Common myeloid progenitor, CD34-positive (primary cell): Measurements from ENCODE around the gene C1D.
"Not testable (repeated sequence)": the region's sequence is repeated elsewhere in the genome, so short reads cannot be mapped to it uniquely, and the experiment has no call there.

ENCODE experiments used
- CTCF ChIA-PET: fragments of 350-600 bp; sonication (Branson Sonifier 250); formaldehyde crosslinking; loops from one replicate; lab custom pipeline; 2021; ENCODE audit warnings: antibody characterized with exemption; lab: Charles Lee
- POLR2A ChIA-PET: fragments of 350-600 bp; sonication (Branson Sonifier 250); formaldehyde crosslinking; loops from one replicate; lab custom pipeline; 2021; ENCODE audit warnings: antibody characterized with exemption; lab: Charles Lee
- DNase-seq, 3 donors: peaks; one replicate each; pipeline versions ENCODE4 v3.0.0 to v3.0.0-alpha.2; 2013
- H3K27ac ChIP-seq, 2 experiments: 1 replicate in 1 of 2; 2 replicates in 1 of 2; pipeline ENCODE4 v1.7.0; 2013; ENCODE audit warnings: inconsistent platforms in 2 of 2, low read length in 2 of 2, mild to moderate bottlenecking in 2 of 2, low read depth in 1 of 2, moderate library complexity in 1 of 2; ENCODE audit not compliant: severe bottlenecking in 2 of 2, insufficient read depth in 1 of 2, poor library complexity in 1 of 2
- H3K27me3 ChIP-seq, 5 experiments: replicated peaks in 2 of 5; 1 replicate in 3 of 5; 2 replicates in 2 of 5; pipeline versions ENCODE4 v1.6.1 to v1.7.0; 2013; ENCODE audit warnings: low read length in 4 of 5, mild to moderate bottlenecking in 2 of 5, moderate library complexity in 2 of 5, inconsistent platforms in 1 of 5; ENCODE audit not compliant: insufficient read depth in 5 of 5, control insufficient read depth in 4 of 5
- H3K36me3 ChIP-seq, 4 experiments: 1 replicate in 2 of 4; 2 replicates in 2 of 4; pipeline versions ENCODE4 v1.6.1 to v1.7.0; 2013; ENCODE audit warnings: low read length in 3 of 4, control low read depth in 1 of 4, mild to moderate bottlenecking in 1 of 4; ENCODE audit not compliant: control insufficient read depth in 4 of 4, insufficient read depth in 4 of 4
- H3K4me1 ChIP-seq, 4 experiments: 1 replicate in 3 of 4; 2 replicates in 1 of 4; pipeline versions ENCODE4 v1.6.1 to v1.7.1; 2013; ENCODE audit warnings: low read length in 3 of 4, mild to moderate bottlenecking in 3 of 4, control low read depth in 1 of 4, inconsistent platforms in 1 of 4, moderate library complexity in 1 of 4; ENCODE audit not compliant: control insufficient read depth in 4 of 4, insufficient read depth in 4 of 4; ENCODE audit errors: control extremely low read depth in 1 of 4
- H3K4me3 ChIP-seq, 7 experiments: 1 replicate in 4 of 7; 2 replicates in 3 of 7; pipeline versions ENCODE4 v1.5.1 to v1.7.0; 2013; ENCODE audit warnings: mild to moderate bottlenecking in 7 of 7, low read length in 6 of 7, moderate library complexity in 6 of 7, inconsistent platforms in 2 of 7, low read depth in 2 of 7, control low read depth in 1 of 7; ENCODE audit not compliant: insufficient read depth in 4 of 7, control insufficient read depth in 1 of 7; ENCODE audit errors: extremely low read depth in 1 of 7
- H3K9me3 ChIP-seq, 5 experiments: 1 replicate in 4 of 5; 2 replicates in 1 of 5; pipeline versions ENCODE4 v1.6.1 to v1.7.1; 2013; ENCODE audit warnings: low read length in 4 of 5, mild to moderate bottlenecking in 2 of 5, inconsistent platforms in 1 of 5, low read depth in 1 of 5, moderate library complexity in 1 of 5; ENCODE audit not compliant: control insufficient read depth in 4 of 5, insufficient read depth in 2 of 5; ENCODE audit errors: control extremely low read depth in 1 of 5
- WGBS: methylation state at CpG from one replicate; pipeline ENCODE4 v1.1.5; 2013; ENCODE audit not compliant: insufficient coverage; 5-methylcytosine and 5-hydroxymethylcytosine counted together

C1D gene

GRCh38 chr2:68089961-68090360 lies 27.2 kb upstream of the C1D start:
- H3K4me1 ChIP-seq: no peaks in the 10 kb centered on the region
- no peaks in the 10 kb centered on the region for H3K9me3 ChIP-seq
- no peaks in the 10 kb centered on the region for H3K27me3 ChIP-seq
- H3K27ac ChIP-seq: no peak overlapping the region
- ChIA-PET CTCF (no interaction called here), POLR2A (no interaction called here)
- no peak for DNase-seq
- no peaks in the 10 kb centered on the region for H3K36me3 ChIP-seq
- H3K4me3 ChIP-seq: no peak overlapping the region
- WGBS: no CpG with 5 or more reads among the region's 1 CpG

GRCh38 chr2:68088940-68089339 lies 26.1 kb upstream of the C1D start:
- POLR2A ChIA-PET: no interaction called here

GRCh38 chr2:68086166-68086565 lies 23.4 kb upstream of the C1D start:
- ChIA-PET POLR2A (no interaction called here), CTCF (interaction anchor here (1.0 kb wide), 1 partner anchor 36 kb away, joined by 3 read pairs; no protein-coding TSS in a partner anchor)
- H3K9me3 ChIP-seq: no peaks in the 10 kb centered on the region
- no peaks in the 10 kb centered on the region for H3K36me3 ChIP-seq
- no peaks in the 10 kb centered on the region for H3K4me1 ChIP-seq
- no peak overlapping the region for H3K27ac ChIP-seq
- no peak for DNase-seq
- 93% methylated on average over 4 of the region's 4 CpGs for WGBS
- no peaks in the 10 kb centered on the region for H3K27me3 ChIP-seq
- no peak overlapping the region for H3K4me3 ChIP-seq

More at GRCh38 chr2:68088940-68089339, 26.1 kb upstream of the C1D start:
- CTCF ChIA-PET: no interaction called here
- H3K36me3 ChIP-seq: no peaks in the 10 kb centered on the region
- H3K4me3 ChIP-seq: no peak overlapping the region
- no peaks in the 10 kb centered on the region for H3K27me3 ChIP-seq
- WGBS: no CpG with 5 or more reads among the region's 2 CpGs
- H3K27ac ChIP-seq: no peak overlapping the region
- no peak for DNase-seq
- H3K9me3 ChIP-seq: no peaks in the 10 kb centered on the region
- H3K4me1 ChIP-seq: no peaks in the 10 kb centered on the region

- WGBS: 100% methylated on average over 1 of the region's 1 CpG
- DNase-seq: no peak
- CTCF ChIA-PET: interaction anchor here (0.5 to 1.0 kb wide), 2 partner anchors 39 to 437 kb away, joined by 3 read pairs; no protein-coding TSS in a partner anchor
Observed at GRCh38 chr2:68083346-68083745, 20.5 kb upstream of the C1D start.

GRCh38 chr2:68074050-68074449 lies 11.2 kb upstream of the C1D start:
- H3K36me3 ChIP-seq: no peaks in the 10 kb centered on the region
- POLR2A ChIA-PET: interaction anchor here (1.2 kb wide), 1 partner anchor 11 kb away, joined by 4 read pairs; the partner anchor contains the start of gene C1D
- DNase-seq: no peak
- no peak overlapping the region for H3K27ac ChIP-seq
- no peak overlapping the region for H3K4me3 ChIP-seq
- WGBS: 100% methylated on average over 3 of the region's 6 CpGs
- no peaks in the 10 kb centered on the region for H3K4me1 ChIP-seq
- H3K9me3 ChIP-seq: no peaks in the 10 kb centered on the region
- CTCF ChIA-PET: interaction anchor here (1.2 kb wide), 1 partner anchor 11 kb away, joined by 3 read pairs; no protein-coding TSS in a partner anchor
- H3K27me3 ChIP-seq: peaks cover 0 to 3% (median 0%) of the 10 kb centered on the region in 5 experiments

More at GRCh38 chr2:68083346-68083745, 20.5 kb upstream of the C1D start:
- no peak overlapping the region for H3K4me3 ChIP-seq
- no peaks in the 10 kb centered on the region for H3K4me1 ChIP-seq
- no peaks in the 10 kb centered on the region for H3K27me3 ChIP-seq
- no peaks in the 10 kb centered on the region for H3K9me3 ChIP-seq
- no peaks in the 10 kb centered on the region for H3K36me3 ChIP-seq
- POLR2A ChIA-PET: interaction anchor here (0.5 kb wide), 1 partner anchor 305 kb away, joined by 4 read pairs; no protein-coding TSS in a partner anchor
- H3K27ac ChIP-seq: no peak overlapping the region

GRCh38 chr2:68063797-68064646 lies 1.2 kb upstream of the C1D start:
- H3K36me3 ChIP-seq, H3K27me3 ChIP-seq, H3K4me3 ChIP-seq, CTCF ChIA-PET, H3K9me3 ChIP-seq, POLR2A ChIA-PET: not testable (repeated sequence)
- Histone ChIP-seq H3K4me1 (peaks cover 0 to 20% (median 15%) of the 10 kb centered on the region in 4 experiments), H3K27ac (peak overlapping the region in 1 of 2 experiments; percentile 99)
- 93% methylated on average over 17 of the region's 19 CpGs for WGBS
- peak in 1 of 3 donors; percentile 19 for DNase-seq

GRCh38 chr2:68060652-68061051 lies 2.2 kb downstream of the C1D start:
- Histone ChIP-seq H3K4me3 (no peak overlapping the region), H3K9me3 (no peaks in the 10 kb centered on the region), H3K4me1 (peaks cover 0 to 20% (median 15%) of the 10 kb centered on the region in 4 experiments), H3K36me3 (peaks cover 0 to 3% (median 0%) of the 10 kb centered on the region in 4 experiments), H3K27ac (no peak overlapping the region), H3K27me3 (no peaks in the 10 kb centered on the region)
- 100% methylated on average over 2 of the region's 5 CpGs for WGBS
- ChIA-PET CTCF (no interaction called here), POLR2A (no interaction called here)
- no peak for DNase-seq
